ENCODE results near the gene PRODH.

PRODH gene

DNA sequence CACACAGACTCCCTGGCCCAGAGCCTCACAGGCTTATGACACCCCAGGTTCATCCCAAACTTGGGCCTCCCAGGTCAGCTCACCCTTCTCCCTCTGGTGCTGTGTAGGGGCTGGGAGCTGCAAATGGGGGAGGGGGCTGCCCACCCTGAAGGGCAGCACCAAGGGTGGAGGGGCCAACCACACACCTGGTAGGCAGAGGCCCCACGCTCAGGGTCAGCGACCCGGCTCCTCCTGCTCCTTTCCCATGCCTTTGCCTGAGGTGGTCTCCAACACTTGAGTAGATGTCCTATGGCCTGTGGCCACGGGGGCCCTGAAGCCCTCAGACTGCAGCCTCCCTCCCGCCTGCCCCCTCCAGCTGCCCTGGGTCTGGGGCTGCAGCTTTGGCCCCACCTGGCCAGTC is 26.5 kb downstream of the PRODH start:
- no peak for TF ChIP-seq PPARA (CRISPR knock-in tag; IDR thresholded peaks at IDR 0.05; ENCODE audit: borderline replicate concordance)
- TF ChIP-seq ZFP30 (CRISPR knock-in tag; IDR thresholded peaks at IDR 0.05): no peak
- no peak for TF ChIP-seq ZNF70 (CRISPR knock-in tag; IDR thresholded peaks at IDR 0.05)
- TF ChIP-seq, protein P1, sequence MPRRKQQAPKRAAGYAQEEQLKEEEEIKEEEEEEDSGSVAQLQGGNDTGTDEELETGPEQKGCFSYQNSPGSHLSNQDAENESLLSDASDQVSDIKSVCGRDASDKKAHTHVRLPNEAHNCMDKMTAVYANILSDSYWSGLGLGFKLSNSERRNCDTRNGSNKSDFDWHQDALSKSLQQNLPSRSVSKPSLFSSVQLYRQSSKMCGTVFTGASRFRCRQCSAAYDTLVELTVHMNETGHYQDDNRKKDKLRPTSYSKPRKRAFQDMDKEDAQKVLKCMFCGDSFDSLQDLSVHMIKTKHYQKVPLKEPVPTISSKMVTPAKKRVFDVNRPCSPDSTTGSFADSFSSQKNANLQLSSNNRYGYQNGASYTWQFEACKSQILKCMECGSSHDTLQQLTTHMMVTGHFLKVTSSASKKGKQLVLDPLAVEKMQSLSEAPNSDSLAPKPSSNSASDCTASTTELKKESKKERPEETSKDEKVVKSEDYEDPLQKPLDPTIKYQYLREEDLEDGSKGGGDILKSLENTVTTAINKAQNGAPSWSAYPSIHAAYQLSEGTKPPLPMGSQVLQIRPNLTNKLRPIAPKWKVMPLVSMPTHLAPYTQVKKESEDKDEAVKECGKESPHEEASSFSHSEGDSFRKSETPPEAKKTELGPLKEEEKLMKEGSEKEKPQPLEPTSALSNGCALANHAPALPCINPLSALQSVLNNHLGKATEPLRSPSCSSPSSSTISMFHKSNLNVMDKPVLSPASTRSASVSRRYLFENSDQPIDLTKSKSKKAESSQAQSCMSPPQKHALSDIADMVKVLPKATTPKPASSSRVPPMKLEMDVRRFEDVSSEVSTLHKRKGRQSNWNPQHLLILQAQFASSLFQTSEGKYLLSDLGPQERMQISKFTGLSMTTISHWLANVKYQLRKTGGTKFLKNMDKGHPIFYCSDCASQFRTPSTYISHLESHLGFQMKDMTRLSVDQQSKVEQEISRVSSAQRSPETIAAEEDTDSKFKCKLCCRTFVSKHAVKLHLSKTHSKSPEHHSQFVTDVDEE (CRISPR knock-in tag; IDR thresholded peaks at IDR 0.05): no peak
- TF ChIP-seq ZNF8 (CRISPR knock-in tag; IDR thresholded peaks at IDR 0.05): no peak
- no peak for TF ChIP-seq OSR1 (CRISPR knock-in tag; IDR thresholded peaks at IDR 0.05)
- TF ChIP-seq ESRRG (CRISPR knock-in tag; IDR thresholded peaks at IDR 0.05): no peak
- TF ChIP-seq ISL1 (CRISPR knock-in tag; IDR thresholded peaks at IDR 0.05): no peak
- TF ChIP-seq ZFP3 (CRISPR knock-in tag; IDR thresholded peaks at IDR 0.05): no peak
- TF ChIP-seq TOX (CRISPR knock-in tag; IDR thresholded peaks at IDR 0.05; ENCODE audit: borderline replicate concordance): no peak
- no peak for TF ChIP-seq RARB (CRISPR knock-in tag; IDR thresholded peaks at IDR 0.05)
- TF ChIP-seq, protein P2, sequence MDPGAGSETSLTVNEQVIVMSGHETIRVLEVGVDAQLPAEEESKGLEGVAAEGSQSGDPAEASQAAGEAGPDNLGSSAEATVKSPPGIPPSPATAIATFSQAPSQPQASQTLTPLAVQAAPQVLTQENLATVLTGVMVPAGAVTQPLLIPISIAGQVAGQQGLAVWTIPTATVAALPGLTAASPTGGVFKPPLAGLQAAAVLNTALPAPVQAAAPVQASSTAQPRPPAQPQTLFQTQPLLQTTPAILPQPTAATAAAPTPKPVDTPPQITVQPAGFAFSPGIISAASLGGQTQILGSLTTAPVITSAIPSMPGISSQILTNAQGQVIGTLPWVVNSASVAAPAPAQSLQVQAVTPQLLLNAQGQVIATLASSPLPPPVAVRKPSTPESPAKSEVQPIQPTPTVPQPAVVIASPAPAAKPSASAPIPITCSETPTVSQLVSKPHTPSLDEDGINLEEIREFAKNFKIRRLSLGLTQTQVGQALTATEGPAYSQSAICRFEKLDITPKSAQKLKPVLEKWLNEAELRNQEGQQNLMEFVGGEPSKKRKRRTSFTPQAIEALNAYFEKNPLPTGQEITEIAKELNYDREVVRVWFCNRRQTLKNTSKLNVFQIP (CRISPR knock-in tag; IDR thresholded peaks at IDR 0.05; ENCODE audit: borderline replicate concordance, low read depth): no peak
- TF ChIP-seq, protein P3, sequence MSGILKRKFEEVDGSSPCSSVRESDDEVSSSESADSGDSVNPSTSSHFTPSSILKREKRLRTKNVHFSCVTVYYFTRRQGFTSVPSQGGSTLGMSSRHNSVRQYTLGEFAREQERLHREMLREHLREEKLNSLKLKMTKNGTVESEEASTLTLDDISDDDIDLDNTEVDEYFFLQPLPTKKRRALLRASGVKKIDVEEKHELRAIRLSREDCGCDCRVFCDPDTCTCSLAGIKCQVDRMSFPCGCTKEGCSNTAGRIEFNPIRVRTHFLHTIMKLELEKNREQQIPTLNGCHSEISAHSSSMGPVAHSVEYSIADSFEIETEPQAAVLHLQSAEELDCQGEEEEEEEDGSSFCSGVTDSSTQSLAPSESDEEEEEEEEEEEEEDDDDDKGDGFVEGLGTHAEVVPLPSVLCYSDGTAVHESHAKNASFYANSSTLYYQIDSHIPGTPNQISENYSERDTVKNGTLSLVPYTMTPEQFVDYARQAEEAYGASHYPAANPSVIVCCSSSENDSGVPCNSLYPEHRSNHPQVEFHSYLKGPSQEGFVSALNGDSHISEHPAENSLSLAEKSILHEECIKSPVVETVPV (CRISPR knock-in tag; IDR thresholded peaks at IDR 0.05): no peak
- no peak for TF ChIP-seq ARNTL (CRISPR knock-in tag; IDR thresholded peaks at IDR 0.05; ENCODE audit: borderline replicate concordance, low read depth)
- TF ChIP-seq, protein P4, sequence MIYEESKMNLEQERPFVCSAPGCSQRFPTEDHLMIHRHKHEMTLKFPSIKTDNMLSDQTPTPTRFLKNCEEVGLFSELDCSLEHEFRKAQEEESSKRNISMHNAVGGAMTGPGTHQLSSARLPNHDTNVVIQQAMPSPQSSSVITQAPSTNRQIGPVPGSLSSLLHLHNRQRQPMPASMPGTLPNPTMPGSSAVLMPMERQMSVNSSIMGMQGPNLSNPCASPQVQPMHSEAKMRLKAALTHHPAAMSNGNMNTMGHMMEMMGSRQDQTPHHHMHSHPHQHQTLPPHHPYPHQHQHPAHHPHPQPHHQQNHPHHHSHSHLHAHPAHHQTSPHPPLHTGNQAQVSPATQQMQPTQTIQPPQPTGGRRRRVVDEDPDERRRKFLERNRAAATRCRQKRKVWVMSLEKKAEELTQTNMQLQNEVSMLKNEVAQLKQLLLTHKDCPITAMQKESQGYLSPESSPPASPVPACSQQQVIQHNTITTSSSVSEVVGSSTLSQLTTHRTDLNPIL (CRISPR knock-in tag; IDR thresholded peaks at IDR 0.05; ENCODE audit: low read depth): no peak
- TF ChIP-seq SNAI2 (CRISPR knock-in tag; IDR thresholded peaks at IDR 0.05): no peak
- no peak for TF ChIP-seq ZC3H10 (CRISPR knock-in tag; IDR thresholded peaks at IDR 0.05)
- TF ChIP-seq GLIS3 (CRISPR knock-in tag; IDR thresholded peaks at IDR 0.05): no peak
- no peak for TF ChIP-seq ZNF565 (CRISPR knock-in tag; conservative IDR thresholded peaks at IDR 0.05; ENCODE audit: low read depth)
- no peak for ATAC-seq

DNA sequence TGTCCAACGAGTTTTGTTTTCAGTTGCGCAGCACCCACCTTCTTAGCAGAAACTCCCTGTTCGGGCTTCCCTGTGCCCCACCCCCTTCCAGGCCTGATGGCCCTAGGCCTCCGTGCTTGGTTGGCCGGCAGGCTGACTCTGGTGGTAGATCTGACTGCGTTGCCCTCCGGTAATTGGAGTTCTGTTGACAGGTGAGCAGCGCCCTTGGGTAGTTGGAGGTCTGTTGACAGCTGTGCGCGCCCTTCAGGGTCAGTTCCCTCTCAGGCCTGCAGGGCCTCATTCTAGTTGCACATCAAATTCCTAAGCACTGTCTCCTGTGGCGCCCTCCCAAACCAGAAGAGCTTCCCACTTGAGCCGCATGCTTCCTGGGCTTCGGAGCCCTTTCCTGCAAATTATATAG is 29.2 kb downstream of the PRODH start:
- TF ChIP-seq RARB (CRISPR knock-in tag; IDR thresholded peaks at IDR 0.05) (no peak), ZC3H10 (CRISPR knock-in tag; IDR thresholded peaks at IDR 0.05) (no peak), ZNF70 (CRISPR knock-in tag; IDR thresholded peaks at IDR 0.05) (no peak), ARNTL (CRISPR knock-in tag; IDR thresholded peaks at IDR 0.05; ENCODE audit: borderline replicate concordance, low read depth) (no peak), PPARA (CRISPR knock-in tag; IDR thresholded peaks at IDR 0.05; ENCODE audit: borderline replicate concordance) (no peak), ZFP3 (CRISPR knock-in tag; IDR thresholded peaks at IDR 0.05) (no peak), GLIS3 (CRISPR knock-in tag; IDR thresholded peaks at IDR 0.05) (no peak), ZFP30 (CRISPR knock-in tag; IDR thresholded peaks at IDR 0.05) (no peak), BACH2 (CRISPR knock-in tag; IDR thresholded peaks at IDR 0.05; ENCODE audit: borderline replicate concordance) (no peak), TOX (CRISPR knock-in tag; IDR thresholded peaks at IDR 0.05; ENCODE audit: borderline replicate concordance) (no peak)
- TF ChIP-seq, protein P5, sequence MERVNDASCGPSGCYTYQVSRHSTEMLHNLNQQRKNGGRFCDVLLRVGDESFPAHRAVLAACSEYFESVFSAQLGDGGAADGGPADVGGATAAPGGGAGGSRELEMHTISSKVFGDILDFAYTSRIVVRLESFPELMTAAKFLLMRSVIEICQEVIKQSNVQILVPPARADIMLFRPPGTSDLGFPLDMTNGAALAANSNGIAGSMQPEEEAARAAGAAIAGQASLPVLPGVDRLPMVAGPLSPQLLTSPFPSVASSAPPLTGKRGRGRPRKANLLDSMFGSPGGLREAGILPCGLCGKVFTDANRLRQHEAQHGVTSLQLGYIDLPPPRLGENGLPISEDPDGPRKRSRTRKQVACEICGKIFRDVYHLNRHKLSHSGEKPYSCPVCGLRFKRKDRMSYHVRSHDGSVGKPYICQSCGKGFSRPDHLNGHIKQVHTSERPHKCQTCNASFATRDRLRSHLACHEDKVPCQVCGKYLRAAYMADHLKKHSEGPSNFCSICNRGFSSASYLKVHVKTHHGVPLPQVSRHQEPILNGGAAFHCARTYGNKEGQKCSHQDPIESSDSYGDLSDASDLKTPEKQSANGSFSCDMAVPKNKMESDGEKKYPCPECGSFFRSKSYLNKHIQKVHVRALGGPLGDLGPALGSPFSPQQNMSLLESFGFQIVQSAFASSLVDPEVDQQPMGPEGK (CRISPR knock-in tag; IDR thresholded peaks at IDR 0.05; ENCODE audit: borderline replicate concordance): no peak
- TF ChIP-seq, protein P3 (CRISPR knock-in tag; IDR thresholded peaks at IDR 0.05): no peak
- TF ChIP-seq, protein P4 (CRISPR knock-in tag; IDR thresholded peaks at IDR 0.05; ENCODE audit: low read depth): no peak
- ATAC-seq: peak; percentile 40

DNA sequence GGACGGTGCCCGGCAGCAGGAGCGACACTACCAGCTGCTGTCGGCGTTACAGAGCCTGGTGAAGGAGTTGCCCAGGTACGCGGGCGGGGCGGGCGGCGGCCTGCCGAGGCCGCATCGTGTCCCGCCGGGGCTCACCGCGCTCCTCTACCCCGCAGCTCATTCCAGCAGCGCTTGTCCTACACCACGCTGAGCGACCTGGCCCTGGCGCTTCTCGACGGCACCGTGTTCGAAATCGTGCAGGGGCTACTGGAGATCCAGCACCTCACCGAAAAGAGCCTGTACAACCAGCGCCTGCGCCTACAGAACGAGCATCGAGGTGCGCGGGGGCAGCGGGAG is 29.7 kb downstream of the PRODH start:
- ATAC-seq: peak; percentile 52

Measured in SK-N-SH treated with all-trans-retinoic acid at 6 μM for 48 hours (cell line).